Renal cortex interstitium (tissue), 11 donors: ENCODE measurements around the gene ZNF543. TPM values are rescaled to one million over a fixed set of nuclear protein-coding genes. Genes with fewer than 3 reads are reported as not detected.
A peak's percentile ranks its signal among the peaks of the same experiment; 100 is the strongest.
"Not testable (repeated sequence)": the region's sequence is repeated elsewhere in the genome, so short reads cannot be mapped to it uniquely, and the experiment has no call there.

Experiments
- DNase-seq, 11 donors: peaks; one replicate each; pipeline ENCODE4 v3.0.0-alpha.2; 2013; ENCODE audit warnings: low read depth in 9 of 11, low spot score in 4 of 11; ENCODE audit errors: extremely low read depth in 1 of 11
- polyA plus RNA-seq, 3 donors: library from polyadenylated mRNA; unstranded; fragments of 120-200 nt; gene quantifications; one replicate each; pipeline ENCODE4 v1.2.1, GENCODE V29; 2013; ENCODE audit not compliant: insufficient read length in 3 of 3

The ZNF543 gene
- polyA plus RNA-seq, 3 donors: 8.0 to 10.4 (median 8.2) TPM

- DNase-seq: peak; percentile 98 to 100 (median 99)
Measured at GRCh38 chr19:57362997-57363687, 42.9 kb downstream of the ZNF543 start, which contains the start of the genes TRAPPC2B and ZNF547. Gene TRAPPC2B (plus strand): TSS chr19:57363551. CDS start chr19:57364834, 1,283 bp downstream. Gene ZNF547 (plus strand): TSS chr19:57363551. CDS start chr19:57368556, 5,005 bp downstream.

DNA sequence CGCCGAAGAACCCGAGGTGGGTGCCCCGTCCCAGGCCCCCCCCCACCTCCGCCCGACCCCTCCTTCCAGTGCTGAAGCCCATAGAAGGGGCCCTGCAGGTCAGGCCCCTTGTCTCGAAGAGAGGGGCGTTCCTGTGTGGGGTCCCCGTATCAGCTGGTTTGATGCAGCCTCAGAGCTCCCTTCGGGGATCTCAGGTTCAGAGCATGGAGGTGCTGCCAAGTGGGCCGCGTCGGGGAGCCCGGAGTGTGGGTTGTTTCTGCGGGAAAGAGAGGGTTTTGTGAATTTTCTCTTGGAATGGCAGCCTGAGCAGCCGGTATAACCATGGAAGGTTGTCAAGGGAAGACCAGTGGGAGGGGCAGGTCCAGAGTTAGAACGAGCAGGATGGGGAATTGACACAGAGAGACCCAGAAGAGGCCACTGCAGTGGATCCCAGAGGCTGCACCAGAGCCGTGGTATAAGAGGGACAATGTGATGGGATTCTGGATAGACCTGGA is 43.5 kb downstream of the ZNF543 start:
- peak in 1 of 11 donors; percentile 10 for DNase-seq

- no peak for DNase-seq
Measured at GRCh38 chr19:57366776-57367175, 46.5 kb downstream of the ZNF543 start.

- DNase-seq: no peak
Measured at GRCh38 chr19:57374179-57374578, 53.9 kb downstream of the ZNF543 start.

DNA sequence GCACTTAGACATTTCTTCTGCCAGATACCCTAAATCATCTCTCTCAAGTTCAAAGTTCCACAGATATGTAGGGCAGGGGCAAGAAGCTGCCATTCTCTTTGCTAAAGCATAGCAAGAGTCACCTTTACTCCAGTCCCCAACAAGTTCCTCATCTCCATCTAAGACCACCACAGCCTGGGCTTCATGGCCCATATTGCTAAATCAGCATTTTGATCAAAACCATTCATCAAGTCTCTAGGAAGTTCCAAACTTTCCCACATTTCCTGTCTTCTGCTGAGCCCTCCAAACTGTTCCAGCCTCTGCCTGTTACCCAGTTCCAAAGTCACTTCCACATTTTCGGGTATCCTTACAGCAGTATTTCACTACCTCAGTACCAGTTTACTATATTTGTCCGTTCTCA is 54.4 kb downstream of the ZNF543 start:
- DNase-seq: not testable (repeated sequence)

DNA sequence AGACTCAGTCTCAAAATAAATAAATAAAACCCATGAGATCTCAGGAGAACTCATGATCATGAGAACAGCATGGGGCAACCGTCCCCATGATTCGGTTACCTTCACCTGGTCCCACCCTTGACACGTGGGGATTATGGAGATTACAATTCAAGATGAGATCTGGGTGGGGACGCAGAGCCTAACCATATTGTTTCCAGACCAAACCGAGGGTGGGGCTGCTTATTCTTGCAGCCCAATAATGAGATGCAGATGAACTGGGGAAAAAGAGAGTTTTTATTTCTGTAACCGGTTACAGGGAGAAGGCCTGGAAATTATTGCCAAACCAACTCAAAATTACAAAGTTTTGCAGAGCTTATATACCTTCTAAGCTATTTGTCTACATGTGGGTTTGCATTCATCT is 55.9 kb downstream of the ZNF543 start:
- no peak for DNase-seq

DNA sequence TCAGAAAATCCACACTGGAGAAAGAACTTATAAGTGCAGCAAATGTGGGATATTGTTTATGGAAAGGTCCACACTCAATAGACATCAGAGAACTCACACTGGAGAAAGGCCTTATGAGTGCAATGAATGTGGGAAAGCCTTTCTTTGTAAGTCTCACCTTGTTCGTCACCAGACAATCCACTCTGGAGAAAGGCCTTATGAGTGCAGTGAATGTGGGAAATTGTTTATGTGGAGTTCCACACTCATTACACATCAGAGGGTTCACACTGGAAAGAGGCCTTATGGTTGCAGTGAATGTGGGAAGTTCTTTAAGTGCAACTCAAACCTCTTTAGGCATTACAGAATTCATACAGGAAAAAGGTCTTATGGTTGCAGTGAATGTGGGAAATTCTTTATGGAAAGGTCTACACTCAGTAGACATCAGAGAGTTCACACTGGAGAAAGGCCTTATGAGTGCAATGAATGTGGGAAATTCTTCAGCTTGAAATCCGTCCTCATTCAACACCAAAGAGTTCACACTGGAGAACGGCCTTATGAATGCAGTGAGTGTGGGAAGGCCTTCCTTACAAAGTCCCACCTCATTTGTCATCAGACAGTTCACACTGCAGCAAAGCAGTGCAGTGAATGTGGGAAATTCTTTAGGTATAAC is 57.4 kb downstream of the ZNF543 start:
- no peak for DNase-seq

Other genes with a start within 250 kb of the ZNF543 start
- gene USP29, start 200.5 kb upstream of the ZNF543 start, polyA plus RNA-seq: not detected
- gene ZIM3, start 175.3 kb upstream of the ZNF543 start, polyA plus RNA-seq: not detected
- not detected for gene DUXA, start 153.0 kb upstream of the ZNF543 start, polyA plus RNA-seq
- gene ZNF264, start 129.0 kb upstream of the ZNF543 start, polyA plus RNA-seq: 10 to 100 TPM; 19.5 to 24.6 (median 20.3) TPM
- gene AURKC, start 89.4 kb upstream of the ZNF543 start, polyA plus RNA-seq: 1 to 10 TPM; 2.2 to 3.2 (median 2.7) TPM
- 1 to 10 TPM; 6.2 to 6.6 (median 6.2) TPM for gene ZNF805, start 79.8 kb upstream of the ZNF543 start, polyA plus RNA-seq
- 1 to 10 TPM; 2.5 to 4.2 (median 2.5) TPM for gene ZNF460, start 40.0 kb upstream of the ZNF543 start, polyA plus RNA-seq
- 10 to 100 TPM; 16.2 to 17.6 (median 17.3) TPM for gene ZNF304, start 30.8 kb downstream of the ZNF543 start, polyA plus RNA-seq
- gene TRAPPC2B, start 43.1 kb downstream of the ZNF543 start, polyA plus RNA-seq: 10 to 100 TPM; 16.4 to 18.2 (median 18.2) TPM
- gene ZNF547, start 43.1 kb downstream of the ZNF543 start, polyA plus RNA-seq: 1 to 10 TPM; 5.9 to 7.0 (median 6.4) TPM
- 10 to 100 TPM; 18.5 to 35.6 (median 20.5) TPM for gene ZNF548, start 69.4 kb downstream of the ZNF543 start, polyA plus RNA-seq
- 10 to 100 TPM; 11.6 to 12.6 (median 11.9) TPM for gene ZNF17, start 90.7 kb downstream of the ZNF543 start, polyA plus RNA-seq
- gene ZNF749, start 114.9 kb downstream of the ZNF543 start, polyA plus RNA-seq: 10 to 100 TPM in 2 of 3 donors, 1 to 10 TPM in 1; 9.6 to 18.0 (median 10.5) TPM
- gene VN1R1, start 136.7 kb downstream of the ZNF543 start, polyA plus RNA-seq: 1 to 10 TPM; 2.5 to 4.7 (median 3.1) TPM
- 10 to 100 TPM; 21.3 to 23.6 (median 22.8) TPM for gene ZNF772, start 157.1 kb downstream of the ZNF543 start, polyA plus RNA-seq
- 10 to 100 TPM; 20.3 to 22.7 (median 20.8) TPM for gene ZNF419, start 167.3 kb downstream of the ZNF543 start, polyA plus RNA-seq
- gene ZNF773, start 179.5 kb downstream of the ZNF543 start, polyA plus RNA-seq: 10 to 100 TPM; 12.0 to 16.8 (median 15.4) TPM
- 10 to 100 TPM; 12.5 to 16.4 (median 15.8) TPM for gene ZNF549, start 206.9 kb downstream of the ZNF543 start, polyA plus RNA-seq
- 10 to 100 TPM; 18.5 to 21.8 (median 20.6) TPM for gene ZNF550, start 239.4 kb downstream of the ZNF543 start, polyA plus RNA-seq